ENCODE measurements around the gene PDE4DIP.
"Not testable (repeated sequence)": the region's sequence is repeated elsewhere in the genome, so short reads cannot be mapped to it uniquely, and the experiment has no call there.

Gene PDE4DIP

GRCh38 chr1:148953730-148954129 lies 109.5 kb downstream of the PDE4DIP start:
- not testable (repeated sequence) for H3K27ac ChIP-seq (ENCODE audit: low read length, poor library complexity, severe bottlenecking); H2BK5ac ChIP-seq (ENCODE audit: low read depth, low read length, poor library complexity, severe bottlenecking); H2BK120ac ChIP-seq (ENCODE audit: low read depth, low read length); H2BK15ac ChIP-seq (ENCODE audit: low read depth, poor library complexity, severe bottlenecking); H3K4ac ChIP-seq (ENCODE audit: low read depth in 1 of 2, low read length in 2 of 2); H4K91ac ChIP-seq (ENCODE audit: low read length); H3K23ac ChIP-seq (ENCODE audit: low read length in 2 of 2); H4K8ac ChIP-seq (ENCODE audit: low read length); DNase-seq; H2AK5ac ChIP-seq (ENCODE audit: low read length, severe bottlenecking); H3K14ac ChIP-seq (ENCODE audit: low read length in 2 of 2); H3K18ac ChIP-seq (ENCODE audit: low read depth in 1 of 2, low read length in 2 of 2); H3K79me1 ChIP-seq (replicated peaks; ENCODE audit: low read length, poor library complexity, severe bottlenecking); H2BK12ac ChIP-seq (ENCODE audit: low read length in 2 of 2); H2AFZ ChIP-seq (ENCODE audit: low read depth, low read length); H3K27me3 ChIP-seq (ENCODE audit: control insufficient read depth in 1 of 2, insufficient read depth in 1 of 2, low read length in 2 of 2); H3K9me3 ChIP-seq (ENCODE audit: control insufficient read depth, low read length); H3K4me1 ChIP-seq (ENCODE audit: control insufficient read depth, insufficient read depth, low read depth, low read length); H3K36me3 ChIP-seq (ENCODE audit: control insufficient read depth in 1 of 2, insufficient read depth in 2 of 2, low read depth in 1 of 2, low read length in 2 of 2)
- Histone ChIP-seq H3K4me3 (ENCODE audit: insufficient read depth in 1 of 2, low read depth in 1 of 2, low read length in 2 of 2) (peak overlapping the region in 1 of 2 experiments; percentile 84), H3K9ac (ENCODE audit: low read length) (peak overlapping the region; percentile 86), H3K4me2 (ENCODE audit: low read length, poor library complexity, severe bottlenecking) (peak overlapping the region; percentile 28)
- 88% methylated on average over 6 of the region's 7 CpGs for WGBS

DNA sequence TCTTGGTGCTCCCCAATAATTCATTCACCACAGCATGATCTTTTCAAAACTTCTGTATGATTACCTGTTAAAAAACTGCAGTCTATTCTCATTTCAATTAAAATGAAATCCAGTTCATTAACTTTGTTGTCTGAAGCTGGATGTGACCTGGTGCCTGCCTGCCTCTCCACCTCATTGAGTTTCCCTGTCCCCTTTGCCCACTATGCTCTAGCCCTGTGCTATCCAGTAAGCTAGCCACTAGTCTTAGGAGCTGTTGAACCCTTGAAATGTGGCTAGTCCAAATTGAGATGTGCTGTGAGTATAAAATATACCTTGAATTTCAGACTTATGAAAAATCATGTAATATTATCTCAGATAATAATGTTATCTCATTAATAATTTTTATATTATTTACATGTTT lies 114.1 kb downstream of the PDE4DIP start:
- H2AK5ac ChIP-seq (ENCODE audit: low read length, severe bottlenecking); H2BK5ac ChIP-seq (ENCODE audit: low read depth, low read length, poor library complexity, severe bottlenecking); DNase-seq; H3K4ac ChIP-seq (ENCODE audit: low read depth in 1 of 2, low read length in 2 of 2); H3K36me3 ChIP-seq (ENCODE audit: control insufficient read depth in 1 of 2, insufficient read depth in 2 of 2, low read depth in 1 of 2, low read length in 2 of 2); H3K27me3 ChIP-seq (ENCODE audit: control insufficient read depth in 1 of 2, insufficient read depth in 1 of 2, low read length in 2 of 2); H3K14ac ChIP-seq (ENCODE audit: low read length in 2 of 2); H3K79me1 ChIP-seq (replicated peaks; ENCODE audit: low read length, poor library complexity, severe bottlenecking); H3K4me2 ChIP-seq (ENCODE audit: low read length, poor library complexity, severe bottlenecking); H3K4me3 ChIP-seq (ENCODE audit: insufficient read depth in 1 of 2, low read depth in 1 of 2, low read length in 2 of 2); H3K4me1 ChIP-seq (ENCODE audit: control insufficient read depth, insufficient read depth, low read depth, low read length); H2AFZ ChIP-seq (ENCODE audit: low read depth, low read length); H2BK15ac ChIP-seq (ENCODE audit: low read depth, poor library complexity, severe bottlenecking); H3K9ac ChIP-seq (ENCODE audit: low read length); H4K8ac ChIP-seq (ENCODE audit: low read length); H3K23ac ChIP-seq (ENCODE audit: low read length in 2 of 2); H2BK12ac ChIP-seq (ENCODE audit: low read length in 2 of 2); H3K18ac ChIP-seq (ENCODE audit: low read depth in 1 of 2, low read length in 2 of 2); H3K27ac ChIP-seq (ENCODE audit: low read length, poor library complexity, severe bottlenecking); H2BK120ac ChIP-seq (ENCODE audit: low read depth, low read length); H4K91ac ChIP-seq (ENCODE audit: low read length); H3K9me3 ChIP-seq (ENCODE audit: control insufficient read depth, low read length): not testable (repeated sequence)

DNA sequence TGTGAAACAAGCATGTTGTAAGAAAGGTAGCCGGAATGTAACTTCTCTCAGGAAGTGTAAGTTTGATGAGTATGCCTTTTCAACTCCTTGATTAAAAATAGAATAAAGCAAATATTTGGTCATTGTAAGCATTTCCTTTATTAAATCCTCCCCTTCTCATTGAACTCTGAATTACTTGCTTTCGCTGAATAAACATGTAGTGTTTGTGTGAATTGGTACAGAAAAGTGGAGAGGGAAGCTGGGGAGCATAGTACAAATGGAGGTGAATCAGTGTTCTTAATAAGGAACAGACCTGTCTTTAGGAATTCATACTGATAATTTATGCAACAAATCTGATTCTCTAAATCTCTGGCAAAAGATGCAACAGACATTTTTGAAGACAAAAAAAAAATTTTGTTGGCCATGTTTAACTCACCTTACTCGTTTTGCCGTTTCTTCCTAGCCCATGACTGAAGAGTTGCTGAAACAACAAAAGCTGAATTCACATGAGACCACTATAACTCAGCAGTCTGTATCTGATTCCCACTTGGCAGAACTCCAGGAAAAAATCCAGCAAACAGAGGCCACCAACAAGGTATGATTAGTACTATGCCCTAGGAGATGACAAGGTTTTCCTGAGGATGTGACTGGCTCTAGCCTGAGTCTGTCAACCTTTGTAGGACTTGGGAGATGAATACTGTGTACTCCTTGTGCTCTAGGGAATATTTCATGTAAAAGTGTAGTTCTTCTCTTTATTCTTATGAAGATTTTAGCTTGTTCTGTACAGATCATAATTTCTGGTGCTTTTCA lies 116.2 kb downstream of the PDE4DIP start:
- H4K91ac ChIP-seq (ENCODE audit: low read length) = not testable (repeated sequence)

DNA sequence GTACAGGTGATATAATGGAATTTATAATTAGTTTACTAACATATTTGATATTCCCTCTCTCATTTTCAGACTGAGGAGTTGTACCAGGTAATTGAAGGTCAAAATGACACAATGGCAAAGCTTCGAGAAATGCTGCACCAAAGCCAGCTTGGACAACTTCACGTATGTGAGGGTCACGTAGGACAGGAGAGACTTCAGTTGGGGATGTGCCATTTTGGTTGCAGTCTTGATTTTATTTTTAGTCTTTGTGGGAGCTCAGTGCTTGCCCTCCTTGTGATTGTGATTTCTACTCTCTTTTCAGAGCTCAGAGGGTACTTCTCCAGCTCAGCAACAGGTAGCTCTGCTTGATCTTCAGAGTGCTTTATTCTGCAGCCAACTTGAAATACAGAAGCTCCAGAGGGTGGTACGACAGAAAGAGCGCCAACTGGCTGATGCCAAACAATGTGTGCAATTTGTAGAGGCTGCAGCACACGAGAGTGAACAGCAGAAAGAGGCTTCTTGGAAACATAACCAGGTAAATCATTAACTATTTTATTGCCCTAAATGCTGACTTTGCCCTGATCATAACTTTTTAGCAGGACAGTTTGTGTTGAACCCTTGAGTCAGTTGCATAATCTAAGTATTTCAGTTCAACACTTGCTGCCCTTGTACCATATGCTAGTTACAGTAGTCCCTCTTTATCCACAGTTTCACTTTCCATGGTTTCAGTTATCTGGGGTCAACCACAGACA lies 118.1 kb downstream of the PDE4DIP start:
- not testable (repeated sequence) for H4K8ac ChIP-seq (ENCODE audit: low read length); H3K18ac ChIP-seq (ENCODE audit: low read depth in 1 of 2, low read length in 2 of 2); H2AFZ ChIP-seq (ENCODE audit: low read depth, low read length); H2AK5ac ChIP-seq (ENCODE audit: low read length, severe bottlenecking); H3K27me3 ChIP-seq (ENCODE audit: control insufficient read depth in 1 of 2, insufficient read depth in 1 of 2, low read length in 2 of 2); H3K27ac ChIP-seq (ENCODE audit: low read length, poor library complexity, severe bottlenecking); H2BK5ac ChIP-seq (ENCODE audit: low read depth, low read length, poor library complexity, severe bottlenecking); H3K23ac ChIP-seq (ENCODE audit: low read length in 2 of 2); H3K79me1 ChIP-seq (replicated peaks; ENCODE audit: low read length, poor library complexity, severe bottlenecking); H3K36me3 ChIP-seq (ENCODE audit: control insufficient read depth in 1 of 2, insufficient read depth in 2 of 2, low read depth in 1 of 2, low read length in 2 of 2); H3K4me3 ChIP-seq (ENCODE audit: insufficient read depth in 1 of 2, low read depth in 1 of 2, low read length in 2 of 2); H2BK15ac ChIP-seq (ENCODE audit: low read depth, poor library complexity, severe bottlenecking); H3K4ac ChIP-seq (ENCODE audit: low read depth in 1 of 2, low read length in 2 of 2); DNase-seq; H4K91ac ChIP-seq (ENCODE audit: low read length); H3K14ac ChIP-seq (ENCODE audit: low read length in 2 of 2); H3K4me2 ChIP-seq (ENCODE audit: low read length, poor library complexity, severe bottlenecking); H2BK120ac ChIP-seq (ENCODE audit: low read depth, low read length); H3K9me3 ChIP-seq (ENCODE audit: control insufficient read depth, low read length); H3K4me1 ChIP-seq (ENCODE audit: control insufficient read depth, insufficient read depth, low read depth, low read length); H2BK12ac ChIP-seq (ENCODE audit: low read length in 2 of 2); H3K9ac ChIP-seq (ENCODE audit: low read length)
- WGBS = no CpG with 5 or more reads among the region's 6 CpGs

More for the DNA sequence above, 116.2 kb downstream of the PDE4DIP start:
- not testable (repeated sequence) for H3K4me1 ChIP-seq (ENCODE audit: control insufficient read depth, insufficient read depth, low read depth, low read length); H3K18ac ChIP-seq (ENCODE audit: low read depth in 1 of 2, low read length in 2 of 2); H3K4ac ChIP-seq (ENCODE audit: low read depth in 1 of 2, low read length in 2 of 2); DNase-seq; H4K8ac ChIP-seq (ENCODE audit: low read length); H2BK15ac ChIP-seq (ENCODE audit: low read depth, poor library complexity, severe bottlenecking); H3K9me3 ChIP-seq (ENCODE audit: control insufficient read depth, low read length); H2AK5ac ChIP-seq (ENCODE audit: low read length, severe bottlenecking); H2BK120ac ChIP-seq (ENCODE audit: low read depth, low read length); H3K27me3 ChIP-seq (ENCODE audit: control insufficient read depth in 1 of 2, insufficient read depth in 1 of 2, low read length in 2 of 2); H3K9ac ChIP-seq (ENCODE audit: low read length); H3K27ac ChIP-seq (ENCODE audit: low read length, poor library complexity, severe bottlenecking); H3K79me1 ChIP-seq (replicated peaks; ENCODE audit: low read length, poor library complexity, severe bottlenecking); H3K14ac ChIP-seq (ENCODE audit: low read length in 2 of 2); H3K4me2 ChIP-seq (ENCODE audit: low read length, poor library complexity, severe bottlenecking); H2BK12ac ChIP-seq (ENCODE audit: low read length in 2 of 2); H3K36me3 ChIP-seq (ENCODE audit: control insufficient read depth in 1 of 2, insufficient read depth in 2 of 2, low read depth in 1 of 2, low read length in 2 of 2); H2BK5ac ChIP-seq (ENCODE audit: low read depth, low read length, poor library complexity, severe bottlenecking); H3K4me3 ChIP-seq (ENCODE audit: insufficient read depth in 1 of 2, low read depth in 1 of 2, low read length in 2 of 2); H3K23ac ChIP-seq (ENCODE audit: low read length in 2 of 2); H2AFZ ChIP-seq (ENCODE audit: low read depth, low read length)
- WGBS = no CpG with 5 or more reads among the region's 4 CpGs

Measured in mesenchymal stem cell (in vitro differentiated cells and primary cell).